ENCODE measurements around the gene SMOC2. TPM values are rescaled to one million over a fixed set of nuclear protein-coding genes. Genes with fewer than 3 reads are reported as not detected.

SMOC2 gene
- total and polyA plus RNA-seq, 2 of the 4 experiments (the other 2 are of a cell fraction) = not detected

GRCh38 chr6:168578036-168578435, 137.1 kb downstream of the SMOC2 start:
- POLR2A ChIA-PET (ENCODE audit: unreplicated experiment) = no interaction called here
- no peak overlapping the region for H3K9ac ChIP-seq (ENCODE audit: low read depth, low read length)
- intact Hi-C loops (cut with micrococcal nuclease) (no loop called here), in situ Hi-C loops (cut with MboI; ENCODE audit: low sequenced_read_pairs) (no loop called here), dilution Hi-C loops (cut with HindIII; ENCODE audit: low sequenced_read_pairs, unreplicated experiment) (no loop called here)
- no peaks in the 10 kb centered on the region for H3K4me1 ChIP-seq (ENCODE audit: control insufficient read depth, insufficient read depth, low read length)
- no peak overlapping the region for H3K27ac ChIP-seq (ENCODE audit: insufficient read depth, low read length)
- H2AK9ac ChIP-seq (replicated peaks; ENCODE audit: low read depth, low read length, poor library complexity) = no peak overlapping the region
- no peak overlapping the region for H4K5ac ChIP-seq (ENCODE audit: low read depth, low read length)
- 43% methylated on average over 2 of the region's 8 CpGs; no CpG with 5 or more reads in 1 of the 2 experiments for WGBS, 2 experiments (ENCODE audit: extremely low coverage in 2 of 2, insufficient read length in 1 of 2)
- H2BK20ac ChIP-seq (ENCODE audit: low read depth, low read length) = no peak overlapping the region
- no peak overlapping the region for H4K8ac ChIP-seq (ENCODE audit: low read depth in 2 of 2, low read length in 2 of 2)
- no TSS peak for BruUV-seq (replicated peaks)
- no peaks in the 10 kb centered on the region for H3K27me3 ChIP-seq (ENCODE audit: control insufficient read depth, insufficient read depth, low read length)
- H2AK5ac ChIP-seq (ENCODE audit: low read depth, low read length) = no peak overlapping the region
- H3K9me1 ChIP-seq (ENCODE audit: insufficient read depth, low read length) = no peaks in the 10 kb centered on the region
- H3K14ac ChIP-seq (replicated peaks; ENCODE audit: low read depth, low read length) = no peak overlapping the region
- TF ChIP-seq SMC3 (IDR thresholded peaks at IDR 0.05; ENCODE audit: low read depth, low read length) (no peak), BHLHE40 (IDR thresholded peaks at IDR 0.05; ENCODE audit: low read depth, low read length) (no peak), RFX5 (IDR thresholded peaks at IDR 0.05; ENCODE audit: low read depth, low read length) (no peak), CEBPB (IDR thresholded peaks at IDR 0.05; ENCODE audit: low read depth, low read length) (no peak), MAZ (IDR thresholded peaks at IDR 0.05; ENCODE audit: borderline replicate concordance, low read depth, low read length) (no peak), RCOR1 (IDR thresholded peaks at IDR 0.05; ENCODE audit: insufficient replicate concordance, low read length) (no peak), ELK1 (IDR thresholded peaks at IDR 0.05; ENCODE audit: borderline replicate concordance, low read depth, low read length) (no peak)
- DNase-seq (no peak), ATAC-seq (ENCODE audit: low read depth) (no peak)
- H3K4me2 ChIP-seq (ENCODE audit: low read depth, low read length) = no peak overlapping the region
- H2AFZ ChIP-seq (replicated peaks; ENCODE audit: low read length, poor library complexity) = no peak overlapping the region
- H3K23ac ChIP-seq (ENCODE audit: low read depth, low read length) = no peak overlapping the region
- H3K4ac ChIP-seq (ENCODE audit: low read depth, low read length) = no peak overlapping the region
- peaks cover 59% of the 10 kb centered on the region for H3K9me3 ChIP-seq (ENCODE audit: control insufficient read depth, insufficient read depth, low read length)
- no peaks in the 10 kb centered on the region for H4K20me1 ChIP-seq (ENCODE audit: insufficient read depth, low read length)
- no peak overlapping the region for H3K18ac ChIP-seq (ENCODE audit: low read depth, low read length)
- no peak overlapping the region for H2BK120ac ChIP-seq (ENCODE audit: low read depth, low read length)
- no peak overlapping the region for H3K56ac ChIP-seq (ENCODE audit: extremely low read depth, insufficient read depth, low read length)
- CTCF ChIA-PET = no interaction called here
- no peak overlapping the region for H3K4me3 ChIP-seq (ENCODE audit: insufficient read depth, low read depth, low read length)
- H2BK15ac ChIP-seq (ENCODE audit: low read depth, low read length) = no peak overlapping the region
- no peak overlapping the region for H2BK5ac ChIP-seq (ENCODE audit: low read depth, low read length, poor library complexity, severe bottlenecking)
- H4K91ac ChIP-seq (ENCODE audit: insufficient read depth, low read depth, low read length) = no peak overlapping the region
- H3K79me1 ChIP-seq (ENCODE audit: low read depth in 1 of 2, low read length in 2 of 2) = no peaks in the 10 kb centered on the region
- no peaks in the 10 kb centered on the region for H3K36me3 ChIP-seq (ENCODE audit: control insufficient read depth, insufficient read depth, low read length)

Data from IMR-90 (cell line).